Right cardiac atrium (tissue), 5 donors: ENCODE measurements around the gene CRYM. TPM values are rescaled to one million over a fixed set of nuclear protein-coding genes. Genes with fewer than 3 reads are reported as not detected.
"Not testable (repeated sequence)": the region's sequence is repeated elsewhere in the genome, so short reads cannot be mapped to it uniquely, and the experiment has no call there.

Experiments used
- ATAC-seq, 2 donors: fragments of 200-7000 bp; cut with Tn5 transposase; one replicate each; pipeline versions ENCODE4 v1.8.0 to v1.9.1; 2020; ENCODE audit warnings: moderate library complexity in 2 of 2, mild to moderate bottlenecking in 1 of 2
- DNase-seq, 3 donors: peaks; one replicate each; pipeline ENCODE4 v3.0.0-alpha.2; 2020
- H3K27ac ChIP-seq: one replicate; pipeline ENCODE4 v1.5.1; 2013; ENCODE audit warnings: mild to moderate bottlenecking, low read length, control low read depth, moderate library complexity
- H3K27me3 ChIP-seq: one replicate; pipeline ENCODE4 v1.6.1; 2013; ENCODE audit not compliant: control insufficient read depth, insufficient read depth
- H3K4me1 ChIP-seq: one replicate; pipeline ENCODE4 v1.6.1; 2013; ENCODE audit warnings: low read length; ENCODE audit not compliant: control insufficient read depth, insufficient read depth
- H3K4me3 ChIP-seq: one replicate; pipeline ENCODE4 v1.5.1; 2013; ENCODE audit warnings: low read length, control low read depth
- H3K9me3 ChIP-seq: one replicate; pipeline ENCODE4 v1.6.1; 2013; ENCODE audit warnings: low read length; ENCODE audit not compliant: control insufficient read depth
- WGBS: extraction: QIAGEN DNeasy Blood & Tissue Kit; methylation state at CpG from one replicate; pipeline ENCODE4 v1.1.7; 2013; 5-methylcytosine and 5-hydroxymethylcytosine counted together
- intact Hi-C, 4 donors: fragments of 100-400 bp; cut with DNase I; formaldehyde crosslinking; loops; one replicate each; pipeline versions ENCODE4 v1.11.0 to v1.14.0; 2022 to 2023
- polyA plus RNA-seq: library from polyadenylated mRNA; stranded (reverse); fragments of 200-250 nt; gene quantifications from one replicate; pipeline ENCODE4 v1.2.3, GENCODE V29; 2013
- total RNA-seq, 4 donors: library from RNA; stranded (reverse); fragmentation: NEBNext Ultra II Directional; extraction: Animal tissue kit (Norgen Biotek cat#: 25700); gene quantifications; one replicate each; pipeline ENCODE4 v1.2.1, GENCODE V29; 2021
- donor health status: healthy with polysubstance abuse.
- donor health status: DM: no; HTN: yes; CAD: no.
- donor health status: DM: no; HTN: no; CAD: no.
- donor health status: DM: no; HTN: yes; CAD: no; lungs with severe emphysema.
- donor health status: DM: yes; HTN: yes; CAD: no.

Gene CRYM
- total and polyA plus RNA-seq, 5 donors, result 108 to 143 (median 113) TPM

- WGBS, result 75% methylated on average over 7 of the region's 7 CpGs
- DNase-seq (no peak), ATAC-seq (no peak)
- Histone ChIP-seq H3K27me3 (no peaks in the 10 kb centered on the region), H3K9me3 (no peaks in the 10 kb centered on the region), H3K4me1 (no peaks in the 10 kb centered on the region), H3K27ac (no peak overlapping the region), H3K4me3 (no peak overlapping the region)
- intact Hi-C loops, result no loop called here
Measured at GRCh38 chr16:21281698-21282389, 3.8 kb upstream of the CRYM start.

- no peaks in the 10 kb centered on the region for H3K4me1 ChIP-seq
- no peak for DNase-seq
- no peak overlapping the region for H3K4me3 ChIP-seq
- 38% methylated on average over 2 of the region's 2 CpGs for WGBS
- no peaks in the 10 kb centered on the region for H3K27me3 ChIP-seq
- intact Hi-C loops, result loop anchor here in 1 of 4 donors (10.0 kb wide), 1 partner anchor 115 kb away; no protein-coding TSS in a partner anchor
- H3K9me3 ChIP-seq, result no peaks in the 10 kb centered on the region
- no peak for ATAC-seq
- H3K27ac ChIP-seq, result peak overlapping the region; percentile 16
Measured at GRCh38 chr16:21279501-21279900, 1.4 kb upstream of the CRYM start.

- no peaks in the 10 kb centered on the region for H3K9me3 ChIP-seq
- no peaks in the 10 kb centered on the region for H3K27me3 ChIP-seq
- peak in 2 of 3 donors; percentile 62 to 64 for DNase-seq
- H3K27ac ChIP-seq, result peak overlapping the region; percentile 76
- intact Hi-C loops, result loop anchor here in 1 of 4 donors (10.0 kb wide), 1 partner anchor 112 kb away; no protein-coding TSS in a partner anchor
- peak overlapping the region; percentile 46 for H3K4me3 ChIP-seq
- ATAC-seq, result peak; percentile 59 to 69
- no peaks in the 10 kb centered on the region for H3K4me1 ChIP-seq
- 51% methylated on average over 17 of the region's 17 CpGs for WGBS
Measured at GRCh38 chr16:21277045-21277926, 804 bp downstream of the CRYM start.

GRCh38 chr16:21276090-21276489 lies 2.0 kb downstream of the CRYM start:
- ATAC-seq, result no peak
- Histone ChIP-seq H3K27ac (peak overlapping the region; percentile 25), H3K9me3 (no peaks in the 10 kb centered on the region), H3K27me3 (no peaks in the 10 kb centered on the region), H3K4me3 (no peak overlapping the region), H3K4me1 (no peaks in the 10 kb centered on the region)
- intact Hi-C loops, result loop anchor here in 1 of 4 donors (10.0 kb wide), 1 partner anchor 111 kb away; no protein-coding TSS in a partner anchor
- 74% methylated on average over 9 of the region's 9 CpGs for WGBS
- no peak for DNase-seq

GRCh38 chr16:21275529-21275928 lies 2.6 kb downstream of the CRYM start:
- Histone ChIP-seq H3K27ac (peak overlapping the region; percentile 25), H3K4me1 (no peaks in the 10 kb centered on the region), H3K27me3 (no peaks in the 10 kb centered on the region), H3K4me3 (no peak overlapping the region), H3K9me3 (no peaks in the 10 kb centered on the region)
- WGBS, result 76% methylated on average over 3 of the region's 3 CpGs
- intact Hi-C loops, result loop anchor here in 1 of 4 donors (10.0 kb wide), 1 partner anchor 111 kb away; no protein-coding TSS in a partner anchor
- no peak for ATAC-seq
- no peak for DNase-seq

- no peak overlapping the region for H3K4me3 ChIP-seq
- H3K4me1 ChIP-seq, result no peaks in the 10 kb centered on the region
- no peak for ATAC-seq
- intact Hi-C loops, result loop anchor here in 1 of 4 donors (10.0 kb wide), 1 partner anchor 109 kb away; no protein-coding TSS in a partner anchor
- H3K27ac ChIP-seq, result no peak overlapping the region
- 79% methylated on average over 5 of the region's 5 CpGs for WGBS
- DNase-seq, result no peak
- H3K9me3 ChIP-seq, result no peaks in the 10 kb centered on the region
- no peaks in the 10 kb centered on the region for H3K27me3 ChIP-seq
Measured at GRCh38 chr16:21274172-21274726, 3.8 kb downstream of the CRYM start.

DNA sequence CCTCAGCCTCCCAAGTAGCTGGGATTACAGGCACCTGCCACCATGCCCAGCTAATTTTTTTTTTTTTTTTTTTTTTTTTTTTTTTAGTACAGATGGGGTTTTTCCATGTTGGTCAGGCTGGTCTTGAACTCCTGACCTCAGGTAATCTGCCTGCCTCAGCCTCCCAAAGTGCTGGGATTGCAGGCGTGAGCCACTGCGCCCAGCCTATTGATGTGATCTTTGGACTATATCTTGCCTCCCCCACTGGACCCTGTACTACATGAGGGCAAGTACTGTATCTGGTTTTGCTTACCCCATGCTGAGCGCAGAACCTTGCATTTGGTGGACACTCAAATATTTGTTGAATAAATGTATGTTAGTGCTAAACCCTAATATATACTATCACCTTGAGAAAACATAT lies 5.3 kb downstream of the CRYM start:
- not testable (repeated sequence) for H3K9me3 ChIP-seq, DNase-seq, ATAC-seq, H3K27me3 ChIP-seq, H3K27ac ChIP-seq, H3K4me3 ChIP-seq, H3K4me1 ChIP-seq
- WGBS, result 93% methylated on average over 3 of the region's 3 CpGs
- intact Hi-C loops, result loop anchor here in 1 of 4 donors (10.0 kb wide), 1 partner anchor 108 kb away; no protein-coding TSS in a partner anchor

- no peak overlapping the region for H3K27ac ChIP-seq
- WGBS, result 65% methylated on average over 2 of the region's 2 CpGs
- H3K4me3 ChIP-seq, result no peak overlapping the region
- ATAC-seq, result no peak
- intact Hi-C loops, result loop anchor here in 1 of 4 donors (10.0 kb wide), 1 partner anchor 107 kb away; no protein-coding TSS in a partner anchor
- no peaks in the 10 kb centered on the region for H3K27me3 ChIP-seq
- no peaks in the 10 kb centered on the region for H3K4me1 ChIP-seq
- DNase-seq, result no peak
- no peaks in the 10 kb centered on the region for H3K9me3 ChIP-seq
Measured at GRCh38 chr16:21272253-21272652, 5.8 kb downstream of the CRYM start.

DNA sequence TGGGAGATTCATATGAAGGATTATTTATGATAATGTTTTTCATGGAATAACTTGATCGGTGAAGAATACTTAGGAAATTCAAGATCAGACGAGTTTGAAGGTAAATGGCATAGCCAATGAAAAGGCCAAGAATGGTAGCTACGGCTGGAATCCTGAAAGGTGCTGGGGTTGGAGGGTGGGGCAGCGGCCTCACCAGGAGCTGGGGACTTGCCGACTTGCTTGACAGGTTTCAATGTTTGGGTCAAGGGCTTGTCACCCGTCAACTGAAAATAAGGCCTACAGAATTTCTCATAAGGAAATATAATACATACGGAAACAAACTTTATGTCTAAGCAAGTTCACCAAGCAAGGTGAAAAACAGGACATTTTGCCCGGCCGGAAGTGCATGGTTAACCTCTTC lies 9.9 kb downstream of the CRYM start:
- no peak overlapping the region for H3K27ac ChIP-seq
- H3K27me3 ChIP-seq, result no peaks in the 10 kb centered on the region
- H3K9me3 ChIP-seq, result no peaks in the 10 kb centered on the region
- no peak for DNase-seq
- no peak overlapping the region for H3K4me3 ChIP-seq
- peaks cover 5% of the 10 kb centered on the region for H3K4me1 ChIP-seq
- ATAC-seq, result no peak
- intact Hi-C loops, result no loop called here
- 91% methylated on average over 9 of the region's 9 CpGs for WGBS

DNA sequence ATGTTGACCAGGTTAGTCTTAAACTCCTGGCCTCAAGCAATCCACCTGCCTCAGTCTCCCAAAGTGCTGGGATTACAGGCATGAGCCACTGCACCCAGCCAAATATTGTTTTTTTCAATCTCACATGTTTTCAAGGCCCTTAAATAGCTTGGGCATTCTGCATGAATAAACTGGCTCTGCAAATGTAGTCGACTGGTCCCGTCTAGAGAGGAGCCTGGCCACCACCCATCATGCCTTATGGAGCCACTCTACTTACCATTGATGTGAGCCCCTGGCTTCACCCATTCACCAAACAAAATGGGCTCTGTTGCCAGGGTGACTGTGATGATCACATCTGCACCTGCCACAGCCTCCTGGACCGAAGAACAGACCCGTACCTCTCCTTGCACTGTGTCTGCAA lies 10.8 kb downstream of the CRYM start:
- H3K27me3 ChIP-seq, result no peaks in the 10 kb centered on the region
- no peak for ATAC-seq
- H3K4me1 ChIP-seq, result peaks cover 5% of the 10 kb centered on the region
- 92% methylated on average over 4 of the region's 4 CpGs for WGBS
- H3K27ac ChIP-seq, result no peak overlapping the region
- H3K4me3 ChIP-seq, result no peak overlapping the region
- DNase-seq, result no peak
- no peaks in the 10 kb centered on the region for H3K9me3 ChIP-seq
- intact Hi-C loops, result no loop called here
